Activated CD8-positive, alpha-beta memory T cell treated with anti-CD3 and anti-CD28 coated beads, Interleukin-2, amount 50 U/mL, for 1 hour (primary cell): ENCODE data around the gene CCL4.
"Not testable (repeated sequence)": the region's sequence is repeated elsewhere in the genome, so short reads cannot be mapped to it uniquely, and the experiment has no call there.

Experiments
- DNase-seq: peaks from one replicate; pipeline ENCODE4 v3.0.0-alpha.2; 2020; ENCODE audit errors: extremely low read depth

CCL4 gene

GRCh38 chr17:36087897-36088572 lies 15.6 kb upstream of the CCL4 start:
- DNase-seq: not testable (repeated sequence)

DNA sequence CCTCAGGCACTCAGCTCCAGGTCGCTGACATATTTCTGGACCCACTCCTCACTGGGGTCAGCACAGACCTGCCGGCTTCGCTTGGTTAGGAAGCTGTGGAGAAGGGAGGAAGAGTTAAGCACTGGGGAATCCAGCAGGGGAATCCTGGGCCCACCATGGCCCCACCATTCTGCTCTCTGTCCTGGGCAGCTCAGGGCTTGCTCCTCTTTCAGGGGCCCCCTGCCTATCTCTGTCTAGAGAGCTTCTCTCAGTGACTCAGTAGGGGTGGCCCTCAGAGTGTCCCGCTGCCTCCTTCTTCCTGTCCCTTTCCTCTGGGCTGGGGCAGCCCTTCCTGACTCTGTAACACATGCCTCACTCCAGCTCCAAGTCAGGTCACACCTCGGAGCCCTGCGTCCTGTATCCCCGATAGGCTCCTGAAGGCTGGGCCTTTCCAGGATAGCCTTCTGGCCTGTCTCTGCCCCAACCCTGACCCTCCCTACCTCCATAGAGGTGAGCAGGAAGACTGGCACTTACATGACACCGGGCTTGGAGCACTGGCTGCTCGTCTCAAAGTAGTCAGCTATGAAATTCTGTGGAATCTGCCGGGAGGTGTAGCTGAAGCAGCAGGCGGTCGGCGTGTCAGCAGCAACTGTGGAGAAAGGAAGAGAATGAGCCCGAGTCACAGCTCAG lies 14.8 kb upstream of the CCL4 start:
- no peak for DNase-seq

GRCh38 chr17:36089339-36089865 lies 14.2 kb upstream of the CCL4 start:
- DNase-seq: no peak

GRCh38 chr17:36089888-36090836 lies 13.5 kb upstream of the CCL4 start, which contains the start of gene CCL3:
Gene CCL3 (minus strand): TSS chr17:36090143. CDS start chr17:36090058, 85 bp downstream.
- DNase-seq: no peak

GRCh38 chr17:36092230-36092629 lies 11.4 kb upstream of the CCL4 start:
- DNase-seq: no peak

DNA sequence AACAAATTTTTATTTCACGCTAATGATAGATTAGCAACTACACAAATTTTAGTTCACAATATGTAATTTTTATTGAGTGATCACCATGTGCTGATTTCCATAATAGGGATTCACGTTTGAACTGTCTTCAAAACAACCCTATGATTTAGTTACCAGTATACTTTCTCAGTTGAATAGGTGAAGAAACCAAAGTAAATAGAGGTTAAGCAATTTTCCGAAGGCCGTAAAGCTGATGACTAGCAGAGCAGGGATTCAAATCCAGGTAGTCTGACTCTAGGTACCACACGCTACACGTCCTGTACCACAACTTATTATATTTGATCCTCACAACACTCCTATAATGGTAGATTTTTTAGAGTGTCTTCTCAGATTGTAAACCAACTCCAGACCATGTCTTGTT lies 10.9 kb upstream of the CCL4 start:
- not testable (repeated sequence) for DNase-seq

DNA sequence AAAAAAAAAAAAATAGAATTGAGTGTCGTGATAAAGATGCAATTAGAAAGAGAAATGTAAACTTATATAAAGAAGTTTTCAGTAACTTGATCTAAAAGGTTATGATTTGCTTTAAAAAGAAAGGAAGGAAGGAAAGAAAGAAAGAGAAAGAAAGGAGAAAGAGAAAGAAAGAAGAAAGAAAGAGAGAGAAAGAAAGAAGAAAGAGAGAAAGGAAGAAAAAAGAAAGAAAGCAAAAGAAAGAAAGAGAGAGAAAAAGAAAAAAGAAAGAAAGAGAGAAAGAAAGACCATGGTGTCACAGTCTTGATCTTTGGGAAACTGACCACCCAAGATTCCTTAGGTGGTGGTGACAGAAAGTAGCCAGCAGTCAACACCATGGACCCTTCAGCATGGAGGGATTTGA lies 9.4 kb upstream of the CCL4 start:
- no peak for DNase-seq

- DNase-seq: no peak
Measured at GRCh38 chr17:36094746-36095145, 8.9 kb upstream of the CCL4 start.

GRCh38 chr17:36095992-36096391 lies 7.6 kb upstream of the CCL4 start:
- DNase-seq: no peak

DNA sequence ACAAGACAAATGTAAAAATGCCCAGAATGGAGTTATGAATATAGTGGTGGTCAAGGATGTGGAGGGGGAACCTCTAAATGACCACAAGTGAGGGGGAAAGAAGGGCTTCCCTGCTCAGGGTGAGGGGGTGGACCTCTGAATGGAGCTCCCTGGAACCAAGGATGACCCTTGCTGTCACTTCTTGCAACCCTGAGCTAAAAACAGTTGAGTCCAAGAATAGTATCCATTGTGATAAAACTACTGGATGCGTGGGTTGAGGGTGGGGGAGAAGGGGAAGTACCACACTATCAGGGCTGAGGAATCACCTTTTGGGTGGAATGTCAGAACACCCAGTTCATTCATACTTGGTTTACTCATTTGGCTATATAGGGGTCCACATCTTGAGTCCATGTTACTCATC lies 4.6 kb upstream of the CCL4 start:
- not testable (repeated sequence) for DNase-seq

- not testable (repeated sequence) for DNase-seq
Measured at GRCh38 chr17:36104246-36104645, 619 bp downstream of the CCL4 start.

DNA sequence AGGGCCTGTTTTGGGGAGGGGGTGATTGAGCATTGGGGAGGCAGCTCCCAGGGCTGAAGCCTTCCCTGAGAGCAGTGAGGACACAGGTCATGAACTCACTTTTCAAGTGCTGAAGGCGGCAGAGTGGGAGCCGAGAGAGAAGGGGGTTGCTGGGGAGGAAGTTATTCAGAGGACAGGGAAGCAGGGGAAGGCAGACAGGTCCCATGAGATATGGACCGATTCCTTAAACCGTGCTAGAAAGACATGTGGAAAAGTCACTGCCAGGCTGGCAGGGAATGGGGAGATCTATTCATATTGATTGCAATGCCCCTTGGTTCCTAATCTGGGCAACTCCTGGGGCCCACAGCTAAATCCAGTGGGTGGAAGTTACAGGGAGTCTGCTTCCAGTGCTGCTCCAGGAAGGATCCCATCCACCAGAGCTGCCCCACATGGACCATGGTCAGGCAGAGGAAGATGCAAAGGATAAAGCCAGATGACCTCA lies 1.1 kb downstream of the CCL4 start:
- DNase-seq: no peak

DNA sequence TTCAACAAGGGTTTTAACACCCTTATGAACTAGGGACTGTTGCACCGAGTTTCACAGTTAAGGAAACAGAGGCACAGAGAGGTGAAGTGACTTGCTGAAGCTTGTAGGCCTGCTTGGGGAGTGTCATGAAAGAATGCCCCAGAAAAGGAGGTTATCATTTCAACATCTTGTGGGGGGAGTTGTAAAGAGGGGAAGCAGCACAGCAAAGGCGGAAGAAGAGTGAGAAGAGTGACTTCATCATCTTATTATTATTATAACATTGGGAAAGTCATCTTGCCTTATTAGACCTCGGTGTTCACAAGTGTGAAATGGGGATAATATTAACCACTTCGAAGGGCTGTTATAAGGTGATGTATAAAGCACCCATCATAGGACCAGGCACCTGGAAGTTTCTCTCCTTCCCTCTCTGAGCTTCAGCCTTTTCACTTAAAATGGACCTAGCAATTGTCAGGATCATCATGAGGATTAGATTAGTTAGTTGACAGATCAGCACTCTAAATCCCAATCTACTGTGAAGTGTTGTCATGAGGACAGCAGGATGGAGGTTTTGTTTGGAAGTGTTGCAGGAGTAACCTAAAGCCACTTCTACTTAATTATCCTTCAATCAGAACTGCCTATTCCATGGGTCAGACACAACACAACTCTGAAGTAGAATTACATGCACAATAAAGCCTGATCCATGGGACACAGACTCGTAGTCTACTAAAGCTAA lies 2.3 kb downstream of the CCL4 start:
- DNase-seq: no peak

GRCh38 chr17:36106493-36106835 lies 2.8 kb downstream of the CCL4 start:
- no peak for DNase-seq

DNA sequence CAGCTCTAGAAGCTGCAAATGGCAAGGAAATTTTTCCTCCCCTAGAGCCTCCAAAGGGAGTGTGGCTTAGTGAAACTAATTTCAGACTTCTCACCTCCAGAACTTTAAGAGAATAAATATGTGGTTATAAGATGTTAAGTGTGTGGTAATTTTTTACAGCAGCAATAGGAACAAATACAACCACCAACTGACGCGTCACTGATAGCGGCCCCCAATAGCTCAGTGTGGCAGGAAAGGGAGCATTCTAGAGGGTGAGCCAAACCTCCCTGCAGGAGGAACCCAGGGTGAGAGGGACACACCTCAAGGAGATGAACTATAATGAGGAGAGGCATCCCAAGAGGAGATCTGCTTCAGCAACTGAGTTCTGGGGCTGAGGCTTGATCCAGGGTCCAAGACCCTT lies 4.0 kb downstream of the CCL4 start:
- DNase-seq: no peak

- DNase-seq: not testable (repeated sequence)
Measured at GRCh38 chr17:36108265-36108664, 4.6 kb downstream of the CCL4 start.

DNA sequence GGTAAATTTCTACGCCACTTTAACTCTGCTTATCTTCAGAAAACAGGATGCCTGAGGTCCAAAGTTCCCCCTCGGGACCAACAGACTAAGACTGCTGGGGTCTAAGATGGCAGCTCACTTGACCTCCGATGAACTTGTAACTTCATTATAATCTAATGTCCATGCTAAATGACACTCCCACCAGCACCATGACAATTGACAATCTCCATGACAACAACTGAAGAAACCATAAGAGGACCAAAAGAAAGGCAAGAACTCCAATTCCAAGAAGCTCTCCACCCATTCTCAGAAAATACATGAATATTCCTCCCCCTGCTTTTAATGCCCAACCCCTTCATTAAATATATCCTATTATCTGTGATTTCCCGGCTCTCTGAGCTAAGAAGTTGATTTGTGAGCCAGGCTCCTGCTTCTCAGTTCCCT lies 7.5 kb downstream of the CCL4 start:
- DNase-seq: no peak

- no peak for DNase-seq
Measured at GRCh38 chr17:36112572-36112971, 8.9 kb downstream of the CCL4 start.

DNA sequence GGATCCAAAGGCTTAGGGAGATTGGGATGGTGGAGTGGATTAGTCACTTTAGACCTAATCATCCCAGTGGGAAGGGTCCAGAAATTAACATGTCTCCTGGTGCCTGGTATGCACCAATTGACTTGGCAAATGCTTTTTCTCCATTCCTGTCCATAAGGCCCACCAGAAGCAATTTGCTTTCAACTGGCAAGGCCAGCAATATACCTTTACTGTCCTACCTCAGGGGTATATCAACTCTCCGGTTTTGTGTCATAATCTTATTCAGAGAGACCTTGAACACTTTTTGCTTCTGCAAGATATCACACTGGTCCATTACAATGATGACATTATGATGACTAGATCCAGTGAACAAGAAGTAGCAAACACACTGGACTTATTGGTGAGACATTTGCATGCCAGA lies 9.5 kb downstream of the CCL4 start:
- DNase-seq: not testable (repeated sequence)

DNA sequence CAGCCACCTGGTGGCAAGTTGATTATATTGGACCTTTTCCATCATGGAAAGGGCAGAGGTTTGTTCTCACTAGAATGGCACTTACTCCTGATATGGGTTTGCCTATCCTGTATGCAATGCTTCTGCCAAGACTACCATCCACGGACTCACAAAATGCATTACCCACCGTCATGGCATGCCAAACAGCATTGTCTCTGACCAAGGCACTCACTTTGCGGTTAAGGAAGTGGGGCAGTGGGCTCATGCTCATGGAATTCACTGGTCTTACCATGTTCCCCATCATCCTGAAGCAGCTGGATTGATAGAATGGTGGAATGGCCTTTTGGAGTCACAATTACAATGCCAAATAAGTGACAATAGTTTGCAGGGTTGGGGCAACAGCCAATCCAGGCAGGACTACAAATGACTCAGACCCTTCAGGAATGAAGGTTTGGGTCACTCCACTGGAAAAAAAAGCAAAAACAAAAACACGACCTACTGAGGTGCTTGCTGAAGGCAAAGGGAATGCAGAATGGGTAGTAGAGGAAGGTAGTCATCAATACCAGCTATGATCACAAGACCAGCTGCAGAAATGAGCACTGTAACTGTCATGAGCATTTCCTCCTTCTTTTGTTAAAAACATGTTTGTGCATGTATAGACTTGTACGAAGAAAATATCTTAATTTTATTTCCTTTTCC lies 11.5 kb downstream of the CCL4 start:
- not testable (repeated sequence) for DNase-seq

- not testable (repeated sequence) for DNase-seq
Measured at GRCh38 chr17:36115649-36115977, 12.0 kb downstream of the CCL4 start.
